Type B pancreatic cell (in vitro differentiated cells): ENCODE data around the gene CLDN20. TPM values are rescaled to one million over a fixed set of nuclear protein-coding genes. Genes with fewer than 3 reads are reported as not detected.

Source experiments
- DNase-seq: peaks from one replicate; pipeline ENCODE4 v3.0.0; 2021; ENCODE audit warnings: mixed read lengths; ENCODE audit not compliant: unreplicated experiment; ENCODE audit errors: extremely low spot score
- H3K27ac Mint-ChIP-seq: 2 replicates; pipeline ENCODE4 v1.8.0; 2021; ENCODE audit warnings: mild to moderate bottlenecking, mixed read lengths
- H3K27me3 Mint-ChIP-seq: 2 replicates; pipeline ENCODE4 v1.8.0; 2021; ENCODE audit warnings: mixed read lengths
- H3K36me3 Mint-ChIP-seq: 2 replicates; pipeline ENCODE4 v1.8.0; 2021; ENCODE audit warnings: mixed read lengths
- H3K4me1 Mint-ChIP-seq: one replicate; pipeline ENCODE4 v1.8.0; 2021; ENCODE audit warnings: mixed read lengths; ENCODE audit not compliant: unreplicated experiment
- H3K4me3 Mint-ChIP-seq: 2 replicates; pipeline ENCODE4 v1.8.0; 2021; ENCODE audit warnings: mild to moderate bottlenecking, mixed read lengths
- H3K9me3 Mint-ChIP-seq: 2 replicates; pipeline ENCODE4 v1.8.0; 2021; ENCODE audit warnings: mixed read lengths
- total RNA-seq: library from RNA; stranded (reverse); gene quantifications from 2 replicates; pipeline ENCODE4 v1.2.1, GENCODE V29; 2021; ENCODE audit warnings: low replicate concordance
- TF ChIP-seq, protein P1 (sequence below): fragments of 200-600 bp; sonication (generic); conservative IDR thresholded peaks from 2 replicates; pipeline ENCODE4 v1.5.0; 2021; ENCODE audit warnings: antibody characterized with exemption, mild to moderate bottlenecking

CLDN20 gene
- total RNA-seq, 1 donor from 2014 or later: not detected

DNA sequence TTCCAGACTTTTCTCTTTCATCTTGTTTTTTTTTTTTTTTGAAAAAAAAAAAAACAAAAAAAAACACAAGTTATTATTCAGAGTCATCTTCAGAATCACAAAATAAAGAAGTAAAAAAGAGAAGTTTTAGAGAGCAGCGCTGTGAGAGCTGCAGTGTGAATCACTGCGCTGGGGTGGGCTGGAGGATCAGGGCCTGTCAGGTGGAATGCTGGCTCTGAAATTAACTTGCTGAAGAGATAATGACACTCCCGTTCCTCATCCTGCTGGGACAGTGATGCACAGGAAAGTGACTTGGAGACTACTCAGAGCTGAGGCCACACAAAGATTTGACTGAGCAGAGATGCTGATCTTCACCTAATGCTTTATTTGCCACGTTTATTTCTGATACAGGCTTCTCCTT, 42.7 kb upstream of the CLDN20 start:
- Mint-ChIP-seq H3K36me3 (no peaks in the 10 kb centered on the region), H3K27ac (no peak overlapping the region), H3K4me3 (no peak overlapping the region), H3K9me3 (no peaks in the 10 kb centered on the region), H3K4me1 (peaks cover 13% of the 10 kb centered on the region), H3K27me3 (peaks cover 6% of the 10 kb centered on the region)
- TF ChIP-seq, protein P1, sequence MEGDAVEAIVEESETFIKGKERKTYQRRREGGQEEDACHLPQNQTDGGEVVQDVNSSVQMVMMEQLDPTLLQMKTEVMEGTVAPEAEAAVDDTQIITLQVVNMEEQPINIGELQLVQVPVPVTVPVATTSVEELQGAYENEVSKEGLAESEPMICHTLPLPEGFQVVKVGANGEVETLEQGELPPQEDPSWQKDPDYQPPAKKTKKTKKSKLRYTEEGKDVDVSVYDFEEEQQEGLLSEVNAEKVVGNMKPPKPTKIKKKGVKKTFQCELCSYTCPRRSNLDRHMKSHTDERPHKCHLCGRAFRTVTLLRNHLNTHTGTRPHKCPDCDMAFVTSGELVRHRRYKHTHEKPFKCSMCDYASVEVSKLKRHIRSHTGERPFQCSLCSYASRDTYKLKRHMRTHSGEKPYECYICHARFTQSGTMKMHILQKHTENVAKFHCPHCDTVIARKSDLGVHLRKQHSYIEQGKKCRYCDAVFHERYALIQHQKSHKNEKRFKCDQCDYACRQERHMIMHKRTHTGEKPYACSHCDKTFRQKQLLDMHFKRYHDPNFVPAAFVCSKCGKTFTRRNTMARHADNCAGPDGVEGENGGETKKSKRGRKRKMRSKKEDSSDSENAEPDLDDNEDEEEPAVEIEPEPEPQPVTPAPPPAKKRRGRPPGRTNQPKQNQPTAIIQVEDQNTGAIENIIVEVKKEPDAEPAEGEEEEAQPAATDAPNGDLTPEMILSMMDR: no peak
- no peak for DNase-seq

DNA sequence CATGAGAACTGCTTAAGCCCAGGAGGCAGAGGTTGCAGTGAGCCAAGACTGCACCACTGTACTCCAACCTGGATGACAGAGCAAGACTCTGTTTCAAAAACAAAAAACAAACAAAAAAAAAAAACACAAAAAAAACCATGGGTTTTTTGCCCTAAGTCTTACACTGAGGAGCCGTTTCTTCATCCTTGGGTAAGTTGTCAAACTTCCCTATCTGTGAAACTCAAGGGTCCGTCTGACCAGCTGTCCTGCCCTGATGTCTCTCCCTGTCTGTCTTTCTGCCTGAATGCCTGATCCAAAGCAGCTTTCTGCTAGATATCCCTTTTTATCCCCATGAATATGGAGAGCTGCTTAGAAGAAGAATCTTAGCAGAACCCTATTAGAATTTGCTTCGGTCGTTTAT, 41.3 kb upstream of the CLDN20 start:
- Mint-ChIP-seq H3K9me3 (peaks cover 3% of the 10 kb centered on the region), H3K4me1 (peaks cover 5% of the 10 kb centered on the region), H3K4me3 (no peak overlapping the region), H3K36me3 (no peaks in the 10 kb centered on the region), H3K27me3 (no peaks in the 10 kb centered on the region), H3K27ac (no peak overlapping the region)
- no peak for DNase-seq
- TF ChIP-seq, protein P1: no peak

DNA sequence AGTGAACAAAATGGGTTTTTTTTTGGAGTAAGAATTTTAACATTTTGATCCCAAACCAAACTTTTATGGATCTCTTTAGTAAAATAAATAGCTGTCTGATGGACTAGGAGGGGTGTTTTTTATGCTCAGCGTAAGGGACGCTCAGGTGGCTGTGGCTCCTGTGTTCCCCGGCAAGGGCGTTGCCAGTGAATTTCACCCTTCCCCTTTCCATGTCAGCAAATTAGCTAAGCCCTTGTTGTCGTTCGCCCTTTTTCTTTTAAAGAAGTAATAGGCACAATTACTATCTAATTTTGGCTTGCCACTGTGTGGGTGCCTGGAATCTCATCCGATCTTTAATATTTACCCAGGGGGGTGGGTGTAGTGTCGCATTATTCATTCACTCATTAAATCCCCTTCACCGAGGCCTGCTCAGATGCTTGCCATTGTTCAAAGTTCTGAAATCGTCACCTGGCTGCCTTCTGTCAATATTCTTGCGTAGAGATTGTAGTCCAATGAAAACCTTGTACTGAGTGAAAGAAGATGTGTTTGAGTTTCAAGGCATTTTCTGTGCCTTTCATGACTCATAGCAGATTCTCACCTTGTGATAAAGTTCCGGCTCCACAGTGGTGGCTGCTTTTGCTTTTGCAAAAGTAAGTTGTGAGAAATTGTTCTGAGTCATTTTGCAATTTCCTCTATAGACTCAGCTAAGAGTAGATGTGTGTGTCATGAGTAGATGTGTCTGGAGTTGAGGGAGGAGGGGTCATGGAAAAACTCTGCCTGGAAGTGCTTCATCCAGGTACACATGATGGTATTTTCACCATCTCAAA, 40.0 kb upstream of the CLDN20 start:
- TF ChIP-seq, protein P1: no peak
- Mint-ChIP-seq H3K36me3 (no peaks in the 10 kb centered on the region), H3K9me3 (peaks cover 3% of the 10 kb centered on the region), H3K4me3 (peak overlapping the region; percentile 34), H3K27ac (peak overlapping the region; percentile 78), H3K27me3 (no peaks in the 10 kb centered on the region), H3K4me1 (peaks cover 5% of the 10 kb centered on the region)
- DNase-seq: no peak

DNA sequence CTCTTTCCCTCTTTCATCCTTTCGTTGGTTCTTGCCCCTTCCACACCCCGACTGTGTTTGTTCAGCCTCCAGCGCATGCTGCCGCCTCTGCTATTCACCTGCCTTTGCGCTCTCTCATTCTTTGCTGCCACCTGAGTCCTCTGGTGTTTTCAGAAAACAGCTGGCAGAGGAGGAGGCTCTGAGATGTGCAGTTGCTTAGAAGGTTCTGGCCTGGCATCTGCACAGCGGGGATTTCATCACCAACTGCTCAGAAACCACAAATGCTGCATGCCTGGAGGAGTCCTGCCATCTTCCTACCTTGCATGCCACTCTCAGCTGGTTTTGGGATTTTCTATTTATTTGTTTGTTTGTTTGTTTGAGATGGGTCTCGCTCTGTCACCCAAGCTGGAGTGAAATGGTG, 39.2 kb upstream of the CLDN20 start:
- no peak for DNase-seq
- Mint-ChIP-seq H3K27me3 (no peaks in the 10 kb centered on the region), H3K27ac (no peak overlapping the region), H3K4me3 (no peak overlapping the region), H3K9me3 (peaks cover 3% of the 10 kb centered on the region), H3K4me1 (peaks cover 5% of the 10 kb centered on the region), H3K36me3 (no peaks in the 10 kb centered on the region)
- TF ChIP-seq, protein P1: no peak

DNA sequence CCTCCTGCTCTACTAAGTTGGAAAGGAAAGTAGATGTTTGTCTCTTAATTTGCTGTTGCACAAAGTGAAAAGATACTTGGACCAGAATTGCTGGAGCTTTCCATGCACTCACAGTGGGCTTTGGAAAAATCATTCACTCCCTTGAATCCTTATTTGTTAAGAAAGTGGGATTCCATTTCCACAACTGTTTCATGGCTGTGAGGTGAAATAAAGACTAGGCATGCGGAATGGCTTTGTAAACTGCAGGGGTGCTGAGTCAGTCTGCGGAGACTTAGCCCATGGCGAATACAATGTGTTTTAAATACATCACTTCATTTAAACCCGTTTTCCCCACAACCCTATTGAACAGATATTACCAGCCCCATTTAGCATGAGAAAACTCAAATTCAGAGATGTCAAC, 36.8 kb upstream of the CLDN20 start:
- DNase-seq: no peak
- Mint-ChIP-seq H3K27me3 (no peaks in the 10 kb centered on the region), H3K9me3 (peaks cover 3% of the 10 kb centered on the region), H3K27ac (no peak overlapping the region), H3K4me3 (no peak overlapping the region), H3K4me1 (peaks cover 5% of the 10 kb centered on the region), H3K36me3 (peaks cover 3% of the 10 kb centered on the region)
- TF ChIP-seq, protein P1: no peak
